ENCODE measurements around the gene MRPL20.

GRCh38 chr1:1406101-1406820, 832 bp downstream of the MRPL20 start:
- TF ChIP-seq PPARD (CRISPR knock-in tag; IDR thresholded peaks at IDR 0.05), result no peak
- no peak for TF ChIP-seq ZKSCAN8 (CRISPR knock-in tag; IDR thresholded peaks at IDR 0.05)
- TF ChIP-seq ZBTB1 (CRISPR knock-in tag; IDR thresholded peaks at IDR 0.05; ENCODE audit: borderline replicate concordance, low read depth), result no peak
- no peak for TF ChIP-seq EP300 (IDR thresholded peaks at IDR 0.05; ENCODE audit: low read length)
- TF ChIP-seq THRA (IDR thresholded peaks at IDR 0.05), result no peak
- TF ChIP-seq MYC (IDR thresholded peaks at IDR 0.05; ENCODE audit: low read depth, low read length), result 0 out of 2 replicates have a peak, but pooled peaks have one; percentile 17
- TF ChIP-seq MYC (CRISPR knock-in tag; IDR thresholded peaks at IDR 0.05; ENCODE audit: borderline replicate concordance, low read depth), result no peak
- no peak for TF ChIP-seq POU5F1 (IDR thresholded peaks at IDR 0.05; ENCODE audit: borderline replicate concordance, low read depth, low read length, partially characterized antibody)
- TF ChIP-seq MTA1 (IDR thresholded peaks at IDR 0.05; ENCODE audit: borderline replicate concordance), result no peak
- TF ChIP-seq BCLAF1 (IDR thresholded peaks at IDR 0.05; ENCODE audit: borderline replicate concordance in 1 of 2, control insufficient read depth in 1 of 2, low read depth in 2 of 2, low read length in 1 of 2), result no peak
- TF ChIP-seq ATF2 (CRISPR knock-in tag; IDR thresholded peaks at IDR 0.05), result no peak
